Activated CD4-positive, alpha-beta T cell treated with anti-CD3 and anti-CD28 coated beads for 48 hours (primary cell): ENCODE data around the gene CCDC12.
"Not testable (repeated sequence)": the region's sequence is repeated elsewhere in the genome, so short reads cannot be mapped to it uniquely, and the experiment has no call there.

Source experiments
- DNase-seq: peaks from one replicate; pipeline ENCODE4 v3.0.0-alpha.2; 2020

Gene CCDC12

GRCh38 chr3:46921871-46922271 is 54.7 kb downstream of the CCDC12 start:
- no peak for DNase-seq

- no peak for DNase-seq
These were observed 55.5 kb downstream of the CCDC12 start for GRCh38 chr3:46921041-46921440.

- DNase-seq: no peak
These were observed 57.9 kb downstream of the CCDC12 start for GRCh38 chr3:46918634-46919033.

DNA sequence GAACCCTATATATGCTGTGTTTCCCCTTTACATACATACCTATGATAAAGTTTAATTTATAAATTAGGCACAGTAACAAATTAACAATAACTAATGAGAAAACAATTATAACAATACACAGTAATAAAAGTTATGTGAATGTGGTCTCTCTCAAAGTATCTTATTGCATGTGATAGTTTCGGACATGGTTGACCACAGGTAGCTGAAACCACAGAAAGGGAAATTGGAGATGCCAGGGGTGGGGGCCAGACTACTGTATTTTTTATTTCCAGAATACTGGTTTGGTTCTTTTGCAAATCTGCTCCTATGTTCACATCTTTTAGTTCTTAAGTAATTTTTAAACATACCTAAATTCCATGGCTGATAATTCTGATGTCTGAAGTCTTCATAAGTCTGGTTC is 58.3 kb downstream of the CCDC12 start:
- no peak for DNase-seq

GRCh38 chr3:46917257-46917656 is 59.3 kb downstream of the CCDC12 start:
- no peak for DNase-seq

DNA sequence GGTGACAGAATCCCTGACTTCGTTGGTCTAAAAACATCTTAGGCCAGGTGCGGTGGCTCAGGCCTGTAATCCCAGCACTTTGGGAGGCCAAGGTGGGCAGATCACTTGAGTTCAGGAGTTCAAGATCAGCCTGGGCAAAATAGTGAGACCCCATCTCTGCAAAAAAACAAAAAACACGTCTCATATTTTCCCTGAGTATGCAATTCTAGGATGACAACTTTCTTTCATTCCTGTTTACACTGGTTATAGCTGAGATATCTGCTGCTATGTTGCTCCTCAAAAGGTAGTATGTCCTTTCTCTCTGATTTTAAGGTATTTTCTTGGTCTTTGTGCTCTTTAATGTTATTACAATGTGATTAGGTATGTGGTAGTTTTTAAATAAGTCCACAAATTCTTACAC is 59.7 kb downstream of the CCDC12 start:
- DNase-seq: no peak

- no peak for DNase-seq
These were observed 60.3 kb downstream of the CCDC12 start for GRCh38 chr3:46916278-46916677.

- DNase-seq: peak; percentile 24
These were observed 61.2 kb downstream of the CCDC12 start for GRCh38 chr3:46915297-46915822.

- no peak for DNase-seq
These were observed 61.7 kb downstream of the CCDC12 start for GRCh38 chr3:46914849-46915248.

GRCh38 chr3:46913644-46914043 is 62.9 kb downstream of the CCDC12 start:
- DNase-seq: no peak

DNA sequence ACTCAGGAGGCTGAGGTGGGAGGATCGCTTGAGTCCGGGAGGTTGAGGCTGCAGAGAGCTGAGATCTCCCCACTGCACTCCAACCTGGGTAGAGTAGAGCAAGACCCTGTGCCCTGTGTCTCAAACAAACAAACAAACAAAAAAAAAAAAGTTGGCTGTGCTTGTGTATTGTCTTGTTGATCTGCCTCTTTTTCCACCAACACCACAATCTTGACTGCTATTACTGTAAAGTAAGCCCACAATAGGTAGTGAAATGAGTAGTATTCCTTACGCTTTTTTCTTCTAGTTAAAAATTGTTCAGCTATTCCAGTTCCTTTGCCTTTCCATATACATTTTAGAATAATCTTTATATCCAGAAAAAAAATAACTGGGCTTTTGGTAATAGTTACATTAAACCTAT is 63.6 kb downstream of the CCDC12 start:
- DNase-seq: no peak

- not testable (repeated sequence) for DNase-seq
These were observed 65.6 kb downstream of the CCDC12 start for GRCh38 chr3:46910914-46911313.

GRCh38 chr3:46910166-46910760 is 66.3 kb downstream of the CCDC12 start:
- DNase-seq: no peak

- peak; percentile 90 for DNase-seq
These were observed 66.9 kb downstream of the CCDC12 start for GRCh38 chr3:46909535-46910161.

- DNase-seq: no peak
These were observed 67.5 kb downstream of the CCDC12 start for GRCh38 chr3:46908986-46909534.

- no peak for DNase-seq
These were observed 68.1 kb downstream of the CCDC12 start for GRCh38 chr3:46908294-46908985.

DNA sequence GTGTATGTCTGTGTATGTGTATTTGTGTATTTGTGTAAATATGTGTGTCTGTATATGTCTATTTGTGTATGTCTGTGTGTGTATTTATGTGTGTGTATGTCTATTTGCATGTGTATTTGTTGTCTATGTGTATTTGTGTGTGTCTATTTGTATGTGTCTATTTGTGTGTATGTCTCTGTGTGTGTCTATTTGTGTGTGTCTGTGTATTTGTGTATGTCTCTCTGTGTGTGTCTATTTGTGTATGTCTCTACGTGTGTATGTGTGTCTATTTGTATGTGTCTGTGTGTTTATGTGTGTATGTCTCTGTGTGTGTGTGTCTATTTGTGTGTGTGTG is 68.6 kb downstream of the CCDC12 start:
- DNase-seq: no peak

DNA sequence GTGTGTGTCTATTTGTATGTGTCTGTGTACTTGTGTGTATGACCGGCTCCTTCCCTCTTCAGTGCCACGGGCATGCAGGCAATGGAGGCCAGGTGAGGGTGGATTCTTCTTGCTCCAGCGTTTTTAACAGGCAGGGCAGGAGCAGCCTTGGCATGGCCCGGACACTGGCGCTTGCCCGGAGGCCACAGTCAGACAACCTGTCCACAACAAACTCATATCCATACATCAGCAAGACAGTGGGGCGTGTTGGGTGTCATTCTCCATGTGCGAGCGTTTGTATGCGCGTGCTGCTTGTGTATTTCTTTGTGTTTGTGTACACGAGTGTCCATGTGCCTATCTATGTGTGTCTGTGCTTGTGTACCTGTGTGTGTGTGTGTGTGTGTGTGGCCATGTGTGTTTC is 69.3 kb downstream of the CCDC12 start:
- no peak for DNase-seq

GRCh38 chr3:46906471-46907058 is 70.0 kb downstream of the CCDC12 start:
- no peak for DNase-seq

GRCh38 chr3:46905661-46906451 is 70.7 kb downstream of the CCDC12 start:
- DNase-seq: no peak

GRCh38 chr3:46905213-46905560 is 71.4 kb downstream of the CCDC12 start:
- no peak for DNase-seq

- no peak for DNase-seq
These were observed 72.0 kb downstream of the CCDC12 start for GRCh38 chr3:46904303-46905212.
